ENCODE results near the gene VSIR. TPM values are rescaled to one million over a fixed set of nuclear protein-coding genes. Genes with fewer than 3 reads are reported as not detected.
A peak's percentile ranks its signal among the peaks of the same experiment; 100 is the strongest.

Gene VSIR
- total RNA-seq, 4 donors from 2014 or later = 37.8 to 118 (median 90.3) TPM

- intact Hi-C loops (cut with DNase I) = loop anchor here (10.0 kb wide), 2 partner anchors 252 to 502 kb away; partner anchors contain the start of gene SLC29A3
- Histone ChIP-seq H3K4me3 (no peak overlapping the region), H3K27ac (replicated peaks in 1 of 4) (peak overlapping the region in 2 of 4 donors; percentile 18 to 36), H3K9me3 (no peaks in the 10 kb centered on the region), H3K4me1 (peaks cover 38 to 56% (median 44%) of the 10 kb centered on the region in 4 donors), H3K27me3 (no peaks in the 10 kb centered on the region), H3K36me3 (peaks cover 57 to 73% (median 68%) of the 10 kb centered on the region in 4 donors)
- no peak for TF ChIP-seq EP300 (IDR thresholded peaks at IDR 0.05)
- TF ChIP-seq POLR2A (IDR thresholded peaks at IDR 0.05; ENCODE audit: low read depth) = no peak
- TF ChIP-seq POLR2AphosphoS5 (IDR thresholded peaks at IDR 0.05) = no peak
- no peak for TF ChIP-seq CTCF (IDR thresholded peaks at IDR 0.05)
- WGBS = 80% methylated on average over 12 of the region's 12 CpGs
- no peak for DNase-seq (ENCODE audit: extremely low spot score)
These were observed 43.1 kb upstream of the VSIR start for GRCh38 chr10:71816421-71816851.

DNA sequence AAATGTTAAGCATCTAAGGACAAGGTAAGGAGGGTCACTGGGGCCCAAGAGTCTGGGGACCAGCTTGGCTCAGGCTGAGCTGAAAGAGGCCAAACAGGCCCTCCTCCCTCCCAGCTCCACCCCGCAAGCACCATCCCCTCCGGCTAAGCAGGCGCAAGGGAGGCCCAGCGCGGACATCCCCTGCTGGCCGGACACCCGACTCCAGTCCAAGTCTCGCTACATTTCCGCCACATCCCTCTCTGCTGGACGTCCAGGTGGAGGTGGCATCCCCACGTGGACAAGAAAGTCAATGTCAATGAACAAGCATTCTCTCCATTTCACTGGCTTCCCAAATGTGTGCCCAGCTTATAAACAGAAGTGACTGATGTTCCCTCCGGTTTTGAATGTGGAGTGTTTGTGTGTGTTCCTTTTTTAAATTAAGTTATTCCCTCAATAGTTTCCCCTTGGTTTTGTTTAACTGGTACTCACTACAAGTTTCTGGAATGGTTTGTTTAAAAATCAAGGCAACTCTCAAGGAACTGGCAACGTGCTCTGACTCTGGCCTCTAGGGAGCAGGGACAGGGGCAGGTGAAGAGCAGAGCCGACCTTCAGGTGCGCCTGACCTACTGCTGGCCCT, 42.3 kb upstream of the VSIR start:
- intact Hi-C loops (cut with DNase I) = loop anchor here (10.0 kb wide), 2 partner anchors 251 to 501 kb away; partner anchors contain the start of gene SLC29A3
- H3K4me3 ChIP-seq = no peak overlapping the region
- DNase-seq (ENCODE audit: extremely low spot score) = no peak
- peaks cover 38 to 56% (median 44%) of the 10 kb centered on the region in 4 donors for H3K4me1 ChIP-seq
- no peak for TF ChIP-seq POLR2A (IDR thresholded peaks at IDR 0.05; ENCODE audit: low read depth)
- TF ChIP-seq EP300 (IDR thresholded peaks at IDR 0.05) = no peak
- no peak for TF ChIP-seq CTCF (IDR thresholded peaks at IDR 0.05)
- TF ChIP-seq POLR2AphosphoS5 (IDR thresholded peaks at IDR 0.05) = no peak
- no peaks in the 10 kb centered on the region for H3K27me3 ChIP-seq
- H3K36me3 ChIP-seq = peaks cover 49 to 65% (median 60%) of the 10 kb centered on the region in 4 donors
- no peak overlapping the region for H3K27ac ChIP-seq (replicated peaks in 1 of 4)
- H3K9me3 ChIP-seq = no peaks in the 10 kb centered on the region
- 73% methylated on average over 8 of the region's 15 CpGs for WGBS

DNA sequence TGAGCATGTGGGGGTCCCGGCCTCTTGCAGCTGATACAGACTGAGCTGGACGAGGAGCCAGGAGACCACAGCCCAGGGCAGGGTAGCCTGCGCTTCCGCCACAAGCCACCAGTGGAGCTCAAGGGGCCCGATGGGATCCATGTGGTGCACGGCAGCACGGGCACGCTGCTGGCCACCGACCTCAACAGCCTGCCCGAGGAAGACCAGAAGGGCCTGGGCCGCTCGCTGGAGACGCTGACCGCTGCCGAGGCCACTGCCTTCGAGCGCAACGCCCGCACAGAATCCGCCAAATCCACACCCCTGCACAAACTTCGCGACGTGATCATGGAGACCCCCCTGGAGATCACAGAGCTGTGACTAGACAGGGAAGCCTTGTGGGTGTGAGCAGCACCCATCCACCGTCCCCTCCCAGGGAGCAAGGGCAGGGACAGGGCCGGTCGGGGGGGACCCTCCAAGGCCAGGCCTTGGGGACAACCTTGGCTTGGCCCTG, 41.6 kb upstream of the VSIR start:
- Histone ChIP-seq H3K27ac (replicated peaks in 1 of 4) (no peak overlapping the region), H3K27me3 (no peaks in the 10 kb centered on the region), H3K4me3 (no peak overlapping the region), H3K9me3 (no peaks in the 10 kb centered on the region), H3K4me1 (peaks cover 38 to 56% (median 44%) of the 10 kb centered on the region in 4 donors), H3K36me3 (peaks cover 42 to 59% (median 53%) of the 10 kb centered on the region in 4 donors)
- intact Hi-C loops (cut with DNase I) = loop anchor here (5.0 to 10.0 kb wide), 3 partner anchors 250 to 500 kb away; partner anchors contain the start of genes CDH23 and SLC29A3
- DNase-seq (ENCODE audit: extremely low spot score) = no peak
- TF ChIP-seq CTCF (IDR thresholded peaks at IDR 0.05) (no peak), EP300 (IDR thresholded peaks at IDR 0.05) (no peak), POLR2A (IDR thresholded peaks at IDR 0.05; ENCODE audit: low read depth) (no peak), POLR2AphosphoS5 (IDR thresholded peaks at IDR 0.05) (no peak)
- WGBS = 88% methylated on average over 7 of the region's 26 CpGs

- H3K27ac ChIP-seq (replicated peaks in 1 of 4) = no peak overlapping the region
- peaks cover 28 to 48% (median 39%) of the 10 kb centered on the region in 4 donors for H3K4me1 ChIP-seq
- WGBS = 84% methylated on average over 4 of the region's 11 CpGs
- intact Hi-C loops (cut with DNase I) = loop anchor here (5.0 to 10.0 kb wide), 3 partner anchors 248 to 498 kb away; partner anchors contain the start of genes CDH23 and SLC29A3
- H3K36me3 ChIP-seq = peaks cover 23 to 39% (median 37%) of the 10 kb centered on the region in 4 donors
- no peaks in the 10 kb centered on the region for H3K27me3 ChIP-seq
- DNase-seq (ENCODE audit: extremely low spot score) = no peak
- no peak overlapping the region for H3K4me3 ChIP-seq
- TF ChIP-seq POLR2AphosphoS5 (IDR thresholded peaks at IDR 0.05) (no peak), POLR2A (IDR thresholded peaks at IDR 0.05; ENCODE audit: low read depth) (no peak), EP300 (IDR thresholded peaks at IDR 0.05) (no peak), CTCF (IDR thresholded peaks at IDR 0.05) (no peak)
- no peaks in the 10 kb centered on the region for H3K9me3 ChIP-seq
These were observed 39.7 kb upstream of the VSIR start for GRCh38 chr10:71812913-71813590.
